HAP-1 (cell line): ENCODE results near the gene QRFP.

ENCODE experiments used
- DNase-seq, 2 experiments: peaks; one replicate each; pipeline ENCODE4 v3.0.0-alpha.2; 2016 to 2020; ENCODE audit warnings: low spot score in 2 of 2
- H3K27me3 ChIP-seq: fragments of 250-450 bp; sonication (Bioruptor Pico); 2 replicates; pipeline ENCODE4 v1.5.1; 2020; ENCODE audit warnings: low read depth, mild to moderate bottlenecking, moderate library complexity
- H3K36me3 ChIP-seq: fragments of 250-450 bp; sonication (Bioruptor Pico); replicated peaks from 2 replicates; pipeline ENCODE4 v1.5.1; 2020; ENCODE audit warnings: mild to moderate bottlenecking
- H3K4me1 ChIP-seq: fragments of 250-450 bp; sonication (Bioruptor Pico); 2 replicates; pipeline ENCODE4 v1.5.1; 2020; ENCODE audit warnings: mild to moderate bottlenecking
- H3K4me3 ChIP-seq: fragments of 250-450 bp; sonication (Bioruptor Pico); 2 replicates; pipeline ENCODE4 v1.5.1; 2020; ENCODE audit warnings: mild to moderate bottlenecking, moderate library complexity
- H3K9me3 ChIP-seq: fragments of 250-450 bp; sonication (Bioruptor Pico); 2 replicates; pipeline ENCODE4 v1.5.1; 2020; ENCODE audit warnings: mild to moderate bottlenecking, moderate library complexity
- in situ Hi-C: fragments of 300-500 bp; cut with MboI; formaldehyde crosslinking; loops from 3 replicates; pipeline ENCODE4 v1.14.3; 2020; ENCODE audit warnings: low sequenced_read_pairs, inconsistent platforms, mixed read lengths

The QRFP gene

GRCh38 chr9:130929571-130930038, 33.0 kb upstream of the QRFP start:
- Histone ChIP-seq H3K9me3 (no peaks in the 10 kb centered on the region), H3K4me1 (no peaks in the 10 kb centered on the region), H3K36me3 (no peaks in the 10 kb centered on the region), H3K27me3 (peaks cover 25% of the 10 kb centered on the region), H3K4me3 (no peak overlapping the region)
- no peak for DNase-seq
- in situ Hi-C loops = no loop called here

GRCh38 chr9:130927995-130928900, 31.6 kb upstream of the QRFP start:
- in situ Hi-C loops = no loop called here
- H3K4me3 ChIP-seq = no peak overlapping the region
- DNase-seq = no peak

DNA sequence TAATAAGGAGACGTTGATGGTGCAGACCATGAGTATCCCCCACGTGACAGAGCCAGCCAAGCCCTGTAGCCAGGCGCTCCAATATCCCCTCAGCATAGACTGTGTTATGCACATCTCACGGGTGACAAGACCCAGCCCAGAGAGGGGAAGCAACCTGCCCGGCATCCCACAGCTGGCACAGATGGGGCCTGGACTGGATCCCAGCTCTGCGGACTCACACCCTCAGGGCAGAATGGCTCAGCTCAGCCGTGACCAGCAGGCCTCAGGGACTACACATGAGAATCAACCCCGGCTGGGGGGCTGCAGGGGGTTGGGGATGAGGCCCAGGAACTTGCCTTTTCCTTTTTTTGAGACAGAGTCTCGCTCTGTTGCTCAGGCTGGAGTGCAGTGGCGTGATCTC, 30.7 kb upstream of the QRFP start:
- in situ Hi-C loops = no loop called here
- H3K9me3 ChIP-seq = no peaks in the 10 kb centered on the region
- no peaks in the 10 kb centered on the region for H3K36me3 ChIP-seq
- no peaks in the 10 kb centered on the region for H3K4me1 ChIP-seq
- H3K4me3 ChIP-seq = no peak overlapping the region
- peaks cover 31% of the 10 kb centered on the region for H3K27me3 ChIP-seq
- DNase-seq = no peak

More at GRCh38 chr9:130927995-130928900, 31.6 kb upstream of the QRFP start:
- Histone ChIP-seq H3K9me3 (no peaks in the 10 kb centered on the region), H3K27me3 (peaks cover 24% of the 10 kb centered on the region), H3K36me3 (no peaks in the 10 kb centered on the region), H3K4me1 (no peaks in the 10 kb centered on the region)

GRCh38 chr9:130925050-130925678, 28.6 kb upstream of the QRFP start:
- H3K9me3 ChIP-seq = no peaks in the 10 kb centered on the region
- H3K27me3 ChIP-seq = peaks cover 47% of the 10 kb centered on the region
- H3K4me3 ChIP-seq = no peak overlapping the region
- in situ Hi-C loops = no loop called here
- no peaks in the 10 kb centered on the region for H3K4me1 ChIP-seq
- H3K36me3 ChIP-seq = no peaks in the 10 kb centered on the region
- DNase-seq = no peak

DNA sequence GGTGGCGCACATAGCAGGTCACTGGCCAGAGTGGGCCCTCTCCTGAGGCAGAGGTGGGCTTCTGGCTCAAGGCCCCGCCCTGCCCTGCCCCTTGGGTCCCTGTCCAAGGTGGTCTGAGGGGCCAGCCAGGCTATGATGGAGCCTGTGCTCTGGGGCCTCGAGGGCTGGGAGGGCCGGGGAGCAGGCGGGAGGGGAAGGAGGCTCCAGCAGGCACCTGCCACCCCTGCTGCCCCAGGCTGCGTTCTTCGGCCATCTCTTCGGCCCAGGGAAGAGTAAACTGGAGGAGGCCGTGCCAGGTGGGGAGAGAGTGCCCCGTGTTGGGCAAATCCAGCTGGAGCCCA, 27.8 kb upstream of the QRFP start:
- Histone ChIP-seq H3K36me3 (no peaks in the 10 kb centered on the region), H3K27me3 (peaks cover 49% of the 10 kb centered on the region), H3K4me3 (no peak overlapping the region), H3K4me1 (no peaks in the 10 kb centered on the region), H3K9me3 (no peaks in the 10 kb centered on the region)
- in situ Hi-C loops = no loop called here
- DNase-seq = no peak

GRCh38 chr9:130923611-130924447, 27.2 kb upstream of the QRFP start:
- Histone ChIP-seq H3K27me3 (peaks cover 50% of the 10 kb centered on the region), H3K4me3 (no peak overlapping the region), H3K9me3 (no peaks in the 10 kb centered on the region), H3K36me3 (no peaks in the 10 kb centered on the region), H3K4me1 (no peaks in the 10 kb centered on the region)
- in situ Hi-C loops = no loop called here
- no peak for DNase-seq

- Histone ChIP-seq H3K9me3 (no peaks in the 10 kb centered on the region), H3K4me3 (no peak overlapping the region), H3K36me3 (no peaks in the 10 kb centered on the region), H3K4me1 (no peaks in the 10 kb centered on the region), H3K27me3 (peaks cover 53% of the 10 kb centered on the region)
- no peak for DNase-seq
- in situ Hi-C loops = no loop called here
Measured at GRCh38 chr9:130922893-130923610, 26.4 kb upstream of the QRFP start.

GRCh38 chr9:130921989-130922892, 25.6 kb upstream of the QRFP start:
- Histone ChIP-seq H3K4me3 (no peak overlapping the region), H3K4me1 (no peaks in the 10 kb centered on the region), H3K9me3 (no peaks in the 10 kb centered on the region), H3K36me3 (no peaks in the 10 kb centered on the region), H3K27me3 (peaks cover 53% of the 10 kb centered on the region)
- no peak for DNase-seq
- in situ Hi-C loops = no loop called here

- H3K4me3 ChIP-seq = no peak overlapping the region
- in situ Hi-C loops = no loop called here
- no peaks in the 10 kb centered on the region for H3K4me1 ChIP-seq
- peaks cover 53% of the 10 kb centered on the region for H3K27me3 ChIP-seq
- no peaks in the 10 kb centered on the region for H3K9me3 ChIP-seq
- H3K36me3 ChIP-seq = no peaks in the 10 kb centered on the region
- DNase-seq = no peak
Measured at GRCh38 chr9:130921300-130921988, 24.8 kb upstream of the QRFP start.

- no peak for DNase-seq
- no peaks in the 10 kb centered on the region for H3K4me1 ChIP-seq
- in situ Hi-C loops = no loop called here
- H3K36me3 ChIP-seq = no peaks in the 10 kb centered on the region
- peaks cover 48% of the 10 kb centered on the region for H3K27me3 ChIP-seq
- no peak overlapping the region for H3K4me3 ChIP-seq
- no peaks in the 10 kb centered on the region for H3K9me3 ChIP-seq
Measured at GRCh38 chr9:130920762-130921299, 24.2 kb upstream of the QRFP start.

DNA sequence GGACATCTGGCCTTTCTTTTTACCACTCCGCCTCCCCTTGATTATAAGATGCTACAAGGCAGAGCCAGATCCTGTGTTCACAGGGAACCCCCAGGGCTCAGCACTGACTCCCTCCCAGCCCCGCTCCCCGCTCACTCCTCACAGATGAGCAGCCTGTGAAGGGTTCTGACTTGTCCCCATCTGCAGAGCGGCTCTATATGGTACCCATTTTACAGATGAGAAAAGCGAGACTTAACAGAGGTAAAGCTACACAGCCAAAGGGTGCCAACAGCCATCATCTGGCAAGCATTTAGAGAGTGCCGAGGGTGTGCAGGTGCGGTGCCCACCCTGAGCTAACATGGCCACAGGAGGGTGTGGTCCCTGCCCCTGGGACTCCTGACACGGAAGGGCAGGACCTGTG, 23.6 kb upstream of the QRFP start:
- in situ Hi-C loops = no loop called here

GRCh38 chr9:130919559-130920145, 23.0 kb upstream of the QRFP start:
- H3K36me3 ChIP-seq = no peaks in the 10 kb centered on the region
- peaks cover 41% of the 10 kb centered on the region for H3K27me3 ChIP-seq
- no peak for DNase-seq
- no peaks in the 10 kb centered on the region for H3K4me1 ChIP-seq
- in situ Hi-C loops = no loop called here
- H3K9me3 ChIP-seq = no peaks in the 10 kb centered on the region
- H3K4me3 ChIP-seq = no peak overlapping the region

More for the DNA sequence above, 23.6 kb upstream of the QRFP start:
- Histone ChIP-seq H3K4me3 (no peak overlapping the region), H3K36me3 (no peaks in the 10 kb centered on the region), H3K9me3 (no peaks in the 10 kb centered on the region), H3K4me1 (no peaks in the 10 kb centered on the region), H3K27me3 (peaks cover 47% of the 10 kb centered on the region)
- DNase-seq = no peak
